Kidney epithelial cell (primary cell): ENCODE results near the gene NCAPH2. TPM values are rescaled to one million over a fixed set of nuclear protein-coding genes. Genes with fewer than 3 reads are reported as not detected.

Source experiments
- DNase-seq: peaks from one replicate; pipeline ENCODE4 v3.0.0-alpha.2; 2010; ENCODE audit warnings: low read depth
- H3K27me3 ChIP-seq: 2 replicates; pipeline ENCODE4 v1.6.0; 2011; ENCODE audit warnings: low read length; ENCODE audit not compliant: control insufficient read depth, insufficient read depth
- H3K36me3 ChIP-seq: 2 replicates; pipeline ENCODE4 v1.5.1; 2011; ENCODE audit warnings: low read length; ENCODE audit not compliant: control insufficient read depth, insufficient read depth
- H3K4me3 ChIP-seq: 2 replicates; pipeline ENCODE4 v1.5.1; 2011; ENCODE audit warnings: low read depth, mild to moderate bottlenecking, control low read depth, low read length
- CTCF ChIP-seq: IDR thresholded peaks from 2 replicates; pipeline ENCODE4 v1.5.1; 2011; ENCODE audit warnings: mild to moderate bottlenecking, moderate library complexity, low read length, control low read depth, inconsistent platforms; ENCODE audit not compliant: insufficient read depth, poor library complexity, severe bottlenecking
- total RNA-seq: library from RNA; depleted of rRNA; stranded (reverse); fragments of >200 nt; gene quantifications from 2 replicates; pipeline ENCODE4 v1.2.3, GENCODE V29; 2015

Gene NCAPH2
- total RNA-seq, 1 donor from 2014 or later: 50.2 TPM

- no peak overlapping the region for H3K4me3 ChIP-seq
- H3K27me3 ChIP-seq: peaks cover 19% of the 10 kb centered on the region
- no peaks in the 10 kb centered on the region for H3K36me3 ChIP-seq
- DNase-seq: no peak
- no peak for TF ChIP-seq CTCF
Observed at GRCh38 chr22:50476868-50477267, 31.2 kb upstream of the NCAPH2 start.

GRCh38 chr22:50477923-50478322 is 30.1 kb upstream of the NCAPH2 start:
- no peak for DNase-seq
- TF ChIP-seq CTCF: no peak

GRCh38 chr22:50479721-50480120 is 28.3 kb upstream of the NCAPH2 start:
- Histone ChIP-seq H3K27me3 (peaks cover 20% of the 10 kb centered on the region), H3K36me3 (no peaks in the 10 kb centered on the region), H3K4me3 (no peak overlapping the region)
- TF ChIP-seq CTCF: no peak
- no peak for DNase-seq

More at GRCh38 chr22:50477923-50478322, 30.1 kb upstream of the NCAPH2 start:
- peaks cover 20% of the 10 kb centered on the region for H3K27me3 ChIP-seq
- no peak overlapping the region for H3K4me3 ChIP-seq
- no peaks in the 10 kb centered on the region for H3K36me3 ChIP-seq

- Histone ChIP-seq H3K36me3 (no peaks in the 10 kb centered on the region), H3K27me3 (peaks cover 20% of the 10 kb centered on the region), H3K4me3 (peak overlapping the region; percentile 39)
- DNase-seq: no peak
- no peak for TF ChIP-seq CTCF
Observed at GRCh38 chr22:50481045-50481439, 27.0 kb upstream of the NCAPH2 start.

GRCh38 chr22:50481440-50482106 is 26.5 kb upstream of the NCAPH2 start, which contains the start of gene ADM2:
ADM2 (plus strand) TSS chr22:50481543; CDS start chr22:50481848, 305 bp downstream.
- Histone ChIP-seq H3K36me3 (no peaks in the 10 kb centered on the region), H3K4me3 (peak within 1 kb of the TSS; percentile 39), H3K27me3 (peaks cover 20% of the 10 kb centered on the region)
- no peak for DNase-seq
- no peak for TF ChIP-seq CTCF
